HPDE6-E6E7 (cell line): Measurements from ENCODE around the gene KNOP1.

Source experiments
- DNase-seq: peaks from one replicate; pipeline ENCODE4 v3.0.0; 2011; ENCODE audit warnings: missing footprints; ENCODE audit errors: extremely low spot score

KNOP1 gene

DNA sequence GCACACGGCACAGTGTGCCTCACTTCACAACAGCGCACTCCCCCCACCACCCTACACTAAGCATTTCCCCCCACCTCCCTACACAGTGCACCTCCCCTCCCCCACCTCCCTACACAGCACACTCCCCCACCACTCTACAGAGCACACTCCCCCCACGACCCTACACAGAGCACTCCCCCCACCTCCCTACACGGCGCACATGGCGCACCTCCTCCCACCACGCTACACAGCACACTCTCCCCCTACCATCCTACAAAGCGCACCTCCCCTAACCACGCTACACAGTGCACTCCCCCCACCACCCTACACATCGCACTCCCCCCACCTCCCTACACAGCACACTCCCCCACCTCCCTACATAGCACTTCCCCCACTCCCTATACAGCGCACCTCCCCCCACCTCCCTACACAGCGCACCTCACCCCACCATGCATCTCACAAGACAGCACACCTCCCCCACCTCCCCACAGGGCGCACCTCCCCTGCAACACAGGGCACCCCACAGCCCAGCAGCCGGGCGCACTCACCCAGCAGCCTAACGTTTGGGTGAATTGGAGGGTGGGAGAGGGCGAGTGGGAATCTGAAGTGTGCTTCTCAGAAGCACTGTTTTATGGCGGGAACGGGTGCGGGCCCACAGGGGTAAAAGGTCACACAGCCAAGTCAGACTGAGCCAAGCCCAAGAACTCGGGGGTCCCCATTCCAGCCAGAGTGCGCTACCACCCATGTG lies 10.3 kb downstream of the KNOP1 start:
- no peak for DNase-seq

DNA sequence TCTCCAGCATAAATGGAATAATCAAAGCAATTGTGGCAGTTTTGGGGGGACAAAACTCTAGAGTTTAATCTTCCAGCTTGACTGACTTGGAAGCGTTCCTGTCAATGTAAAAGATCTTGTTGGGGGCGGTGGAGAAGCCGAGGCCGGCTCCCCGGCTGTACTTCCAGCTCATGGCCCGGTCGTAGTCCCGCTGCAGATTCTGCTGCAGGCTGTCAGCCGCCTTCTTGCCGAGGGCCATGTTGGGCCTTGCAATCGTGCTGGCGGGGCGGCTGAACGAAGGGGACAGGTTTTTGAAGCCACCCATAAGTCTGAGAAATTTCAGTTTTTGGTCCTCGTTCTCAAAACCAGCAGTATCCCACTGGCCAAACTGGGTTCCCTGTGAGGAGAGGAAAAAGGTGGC lies 11.2 kb downstream of the KNOP1 start:
- DNase-seq: no peak

DNA sequence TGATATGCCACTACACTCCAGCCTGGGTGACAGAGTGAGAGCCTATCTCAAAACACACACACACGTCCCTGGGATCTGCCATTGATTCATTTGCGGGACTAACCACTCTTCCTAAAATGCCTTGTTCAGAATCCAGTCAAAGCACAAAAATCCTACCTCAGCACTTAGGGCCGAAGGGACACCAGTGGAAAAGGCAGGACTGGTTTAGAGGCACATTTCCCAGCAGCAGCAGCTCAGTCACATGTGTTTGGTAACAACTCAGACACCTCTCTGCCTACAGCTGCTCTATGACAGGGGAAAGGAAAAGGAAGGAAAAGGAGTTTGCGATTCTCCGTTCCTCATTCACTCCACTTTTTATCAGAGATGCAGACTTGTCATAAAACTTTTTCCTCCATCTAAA lies 12.2 kb downstream of the KNOP1 start:
- DNase-seq: no peak

DNA sequence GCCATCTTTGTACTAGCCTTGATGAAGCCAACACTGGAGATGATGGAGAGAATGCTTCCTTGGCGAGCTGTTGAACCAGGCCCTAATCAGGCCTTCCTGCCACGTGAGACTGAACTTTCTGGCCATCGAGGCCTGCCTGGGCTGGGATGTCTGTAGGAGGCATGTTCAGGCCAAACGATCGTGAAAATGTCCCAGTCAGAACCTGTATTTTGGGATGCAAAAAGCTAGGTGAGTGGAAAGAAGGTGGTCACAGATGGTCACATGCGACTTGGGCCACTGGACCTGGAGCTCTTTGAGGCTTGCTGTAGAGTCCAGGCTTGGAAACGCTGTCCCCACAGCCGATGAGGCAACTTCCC lies 12.9 kb downstream of the KNOP1 start:
- DNase-seq: no peak

DNA sequence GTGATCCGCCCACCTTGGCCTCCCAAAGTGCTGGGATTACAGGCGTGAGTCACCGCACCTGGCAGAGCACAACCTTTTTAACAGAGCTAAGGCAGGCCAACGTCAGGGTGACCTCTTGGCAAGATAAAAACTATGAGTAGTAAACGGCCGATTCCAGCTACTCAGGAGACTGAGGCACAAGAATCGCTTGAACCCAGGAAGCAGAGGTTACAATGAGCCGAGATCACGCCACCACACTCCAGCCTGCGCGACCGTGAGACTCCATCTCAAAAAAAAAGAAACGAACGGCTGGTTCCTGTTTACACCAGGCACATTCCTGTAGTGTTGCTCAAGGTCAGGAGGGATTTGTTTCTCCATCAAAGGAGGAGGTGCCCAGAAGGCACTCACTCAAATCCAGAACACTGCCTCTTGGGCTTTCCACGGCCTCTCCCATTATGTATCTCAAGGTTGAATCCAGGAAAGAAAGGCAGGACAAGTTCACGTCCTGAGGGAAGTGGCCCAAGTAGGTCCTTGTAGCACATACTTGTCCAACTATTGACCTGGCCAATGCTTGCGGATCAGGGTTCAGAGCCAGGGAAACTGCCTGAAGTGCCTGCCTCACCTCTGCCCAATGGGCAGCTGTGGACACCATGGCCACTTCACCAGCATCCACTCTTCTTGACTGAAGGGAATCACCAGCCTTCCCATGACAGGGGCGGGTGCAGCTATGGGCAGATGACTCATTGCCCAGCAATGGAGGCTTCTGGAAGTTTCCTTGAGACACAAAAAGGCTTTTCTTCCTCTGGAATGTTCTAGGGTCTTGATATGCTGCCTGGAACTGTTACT lies 13.5 kb downstream of the KNOP1 start:
- DNase-seq: no peak

DNA sequence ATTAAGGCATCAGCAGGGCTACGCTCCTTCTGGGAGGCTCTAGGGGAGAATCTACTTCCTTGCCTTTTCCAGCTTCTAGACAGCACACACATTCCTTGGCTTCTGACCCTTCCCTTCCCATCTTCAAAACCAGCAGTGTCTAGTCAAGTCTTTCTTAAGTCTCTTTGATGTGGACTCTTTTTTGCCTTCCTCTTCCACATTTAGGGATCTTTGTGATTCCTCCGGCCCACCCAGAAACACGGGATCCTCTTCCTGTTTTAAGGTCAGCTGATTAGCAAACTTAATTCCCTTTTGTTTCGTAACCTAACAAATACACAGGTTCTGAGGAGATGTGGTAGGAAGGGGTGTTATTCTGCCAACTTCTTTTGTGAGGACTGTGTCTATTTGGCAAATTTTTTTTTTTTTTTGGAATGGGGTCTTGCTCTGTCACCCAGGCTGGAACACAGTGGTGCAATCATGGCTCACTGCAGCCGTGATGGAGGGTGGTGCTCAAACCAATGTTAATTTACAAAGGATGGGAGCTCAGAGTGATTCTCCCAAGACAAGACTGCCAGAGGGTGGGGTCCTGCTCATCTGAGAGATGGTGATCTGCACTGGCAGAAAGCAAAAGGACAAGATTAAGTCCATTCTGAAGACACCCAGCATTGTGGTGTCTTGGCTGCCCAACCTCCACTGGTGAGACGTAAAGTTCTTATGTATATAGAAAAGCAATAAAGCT lies 14.7 kb downstream of the KNOP1 start:
- no peak for DNase-seq

DNA sequence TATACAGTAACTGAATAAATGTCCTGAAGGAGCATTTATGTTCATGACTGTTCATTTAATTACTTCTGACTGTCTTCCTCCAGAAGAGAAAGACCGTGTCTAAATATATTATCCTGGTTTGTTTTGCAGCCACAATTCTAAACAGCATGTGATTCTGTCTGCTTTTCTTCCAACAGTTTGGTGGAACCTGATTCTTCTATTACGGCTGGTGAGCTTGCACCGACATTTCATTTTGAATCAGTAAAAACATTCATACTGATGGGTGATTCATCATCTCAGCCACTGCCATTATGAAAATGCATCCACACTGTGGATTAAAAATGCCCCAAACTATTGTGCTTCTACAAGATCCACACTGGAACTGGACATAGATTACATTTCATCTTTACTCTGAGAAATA lies 16.9 kb downstream of the KNOP1 start:
- DNase-seq: no peak

DNA sequence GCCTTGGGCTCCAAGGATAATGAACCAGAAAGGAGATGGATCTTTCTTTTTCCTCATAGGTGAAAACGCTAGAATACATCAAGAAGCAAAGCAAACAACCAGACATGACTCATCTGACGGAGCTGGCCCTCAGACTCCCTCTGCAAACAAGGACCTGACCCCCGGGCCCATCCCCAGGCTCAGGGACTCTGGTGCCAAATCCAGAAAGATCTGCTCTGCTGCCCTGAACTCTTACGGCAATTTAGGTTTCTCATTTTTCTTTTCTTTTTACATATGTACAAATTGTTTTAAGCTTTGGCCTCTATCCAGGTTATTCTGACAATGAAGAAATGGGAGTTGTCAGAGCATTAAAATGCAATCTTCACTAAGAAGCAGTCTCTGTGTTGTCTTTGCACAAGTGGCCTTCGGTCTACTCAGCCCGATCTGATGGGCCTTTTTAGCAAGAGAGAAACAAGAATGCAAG lies 17.7 kb downstream of the KNOP1 start:
- peak; percentile 63 for DNase-seq

DNA sequence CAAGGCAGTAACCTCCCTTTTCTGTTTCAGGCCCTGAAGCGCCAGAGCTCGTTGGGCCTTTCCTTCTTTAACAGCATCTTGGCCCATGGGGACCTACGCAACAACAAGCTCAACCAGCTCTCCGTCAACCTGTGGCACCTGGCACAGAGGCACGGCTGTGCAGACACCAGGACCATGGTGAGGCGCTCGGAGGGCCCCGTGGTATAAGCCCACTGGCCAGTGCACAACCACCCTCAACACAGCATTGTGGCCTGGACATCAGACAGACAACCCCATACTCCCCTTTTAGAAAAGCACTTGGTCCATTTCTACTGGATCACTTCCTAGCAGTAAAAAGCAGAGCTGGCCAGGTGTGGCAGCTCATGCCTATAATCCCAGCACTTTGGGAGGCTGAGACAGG lies 18.6 kb downstream of the KNOP1 start:
- no peak for DNase-seq

DNA sequence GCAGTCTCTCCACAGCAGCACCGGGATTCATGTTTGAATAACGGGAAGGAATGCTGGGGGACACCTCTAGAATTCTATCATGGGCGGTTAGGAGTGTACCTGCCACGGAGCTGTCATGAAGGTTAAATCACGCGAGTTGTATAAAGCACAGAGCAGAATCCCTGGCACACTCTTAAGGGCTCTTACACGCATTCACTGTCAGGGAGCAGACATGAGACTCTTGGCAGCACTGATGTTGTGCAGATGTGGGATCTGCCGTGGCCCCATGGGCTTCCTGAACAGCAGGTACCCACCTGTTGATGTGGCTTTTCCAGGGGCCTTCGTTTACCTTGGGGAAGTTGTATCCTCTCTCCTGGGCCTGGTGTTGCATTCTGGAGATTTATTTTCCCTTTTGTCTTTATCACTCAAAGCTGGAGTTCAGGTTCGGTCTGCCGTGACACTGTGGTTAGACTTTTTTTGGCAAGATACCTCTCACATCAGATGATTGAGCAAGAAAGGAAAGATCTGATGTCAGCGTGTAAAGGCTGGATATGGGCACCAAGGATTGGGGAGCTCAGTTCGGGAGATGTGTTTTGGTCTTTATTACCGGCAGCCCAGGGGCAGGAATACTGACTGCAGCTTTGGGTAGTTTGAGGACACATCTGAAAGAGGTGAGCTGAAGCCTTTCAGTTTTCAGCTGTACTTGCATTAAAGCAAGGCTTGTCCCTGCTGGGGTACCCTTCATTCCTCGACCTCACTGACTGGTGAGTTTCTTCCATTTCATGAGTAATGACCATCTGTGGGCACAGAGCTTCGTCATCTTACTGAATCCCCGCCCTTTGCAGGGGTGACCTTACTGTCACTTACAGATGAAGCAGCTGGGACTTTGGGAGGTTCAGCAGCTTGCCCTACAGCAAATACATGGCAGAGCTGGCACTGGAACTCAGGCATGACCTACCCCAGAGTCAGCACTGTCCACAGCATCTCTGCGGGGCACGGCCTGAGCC lies 19.3 kb downstream of the KNOP1 start:
- DNase-seq: no peak

DNA sequence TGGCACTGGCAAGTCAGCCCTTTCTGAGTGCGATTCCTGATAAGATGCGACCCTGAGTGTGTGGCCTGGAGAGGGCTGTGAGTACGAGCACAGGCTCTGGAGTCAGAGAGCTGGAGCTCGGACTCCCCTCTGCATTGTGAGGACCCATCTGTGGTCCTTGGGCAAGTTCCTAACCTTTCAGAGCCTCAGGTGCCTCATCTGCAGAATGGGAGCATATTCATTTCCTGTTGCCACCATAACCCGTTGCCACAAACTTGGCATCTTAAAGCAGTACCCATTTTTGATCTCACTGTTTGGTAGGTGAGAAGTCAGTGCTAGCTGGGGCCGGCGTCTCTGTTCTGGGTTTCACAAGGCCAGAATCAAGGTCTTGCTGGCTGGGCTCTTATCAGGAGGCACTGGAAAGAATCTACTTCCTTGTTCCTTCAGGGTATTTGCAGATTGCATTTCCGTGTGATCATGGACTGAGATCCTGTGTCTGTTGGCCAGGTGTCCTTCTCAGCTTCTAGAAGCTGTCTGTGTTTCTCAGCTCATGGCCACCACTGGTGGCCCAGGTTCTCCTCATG lies 20.2 kb downstream of the KNOP1 start:
- DNase-seq: no peak

DNA sequence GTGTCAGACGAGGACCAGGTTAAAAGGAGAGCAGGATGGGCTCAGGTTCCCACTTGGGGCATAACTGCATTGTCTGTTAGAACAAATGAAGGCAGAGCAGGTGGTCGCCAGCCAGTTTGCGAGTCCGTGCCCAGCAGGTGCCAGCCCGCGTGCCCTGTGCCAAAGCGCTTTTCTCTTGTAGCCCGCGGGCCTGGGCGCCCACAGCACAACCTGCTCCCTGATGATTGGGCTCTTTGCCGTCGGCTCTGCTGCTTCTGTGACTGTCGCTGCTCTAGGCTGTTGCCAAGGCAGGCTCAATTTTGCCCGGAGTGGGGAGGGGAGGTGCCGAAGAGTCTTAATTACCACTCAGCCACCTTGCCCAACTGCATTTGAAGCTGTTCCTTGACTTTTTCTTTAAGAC lies 21.1 kb downstream of the KNOP1 start:
- no peak for DNase-seq

DNA sequence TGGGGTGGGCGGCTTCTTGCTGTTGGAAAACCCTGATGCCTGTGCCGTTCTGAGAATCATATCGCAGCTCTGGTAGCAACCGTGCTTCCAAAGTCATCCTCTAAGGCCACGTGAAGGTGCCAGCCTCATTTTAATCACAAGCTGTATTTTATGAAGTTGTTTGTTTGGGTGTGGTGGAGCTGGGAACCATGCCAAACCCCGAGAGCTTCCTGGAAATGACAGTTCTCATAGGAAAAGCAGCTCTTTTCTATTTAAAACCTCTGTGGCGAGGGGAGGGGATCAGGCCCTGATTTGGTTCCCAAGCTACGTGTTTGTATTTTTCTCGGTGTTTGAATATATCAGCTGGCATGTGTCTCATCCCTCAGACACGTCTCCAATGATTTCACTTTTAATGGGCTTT lies 21.7 kb downstream of the KNOP1 start:
- peak; percentile 39 for DNase-seq

DNA sequence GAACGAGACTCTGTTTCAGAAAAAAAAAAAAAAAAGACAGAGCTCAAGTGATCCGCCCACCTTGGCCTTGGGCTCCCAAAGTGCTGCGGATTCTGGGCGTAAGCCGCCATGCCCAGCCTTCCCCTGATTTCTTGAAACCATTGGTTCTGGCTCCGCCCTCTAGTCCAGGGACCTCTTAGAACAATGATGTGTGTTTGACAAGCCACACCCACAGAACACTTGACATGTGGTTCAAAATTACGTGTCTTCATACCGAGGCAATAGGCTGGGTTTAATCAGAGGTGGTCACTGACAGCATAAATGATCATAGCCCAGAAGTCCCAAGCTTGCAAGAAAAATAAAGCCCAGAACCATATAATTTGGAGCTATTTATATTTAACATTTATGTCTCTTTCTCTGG lies 23.0 kb downstream of the KNOP1 start:
- no peak for DNase-seq

DNA sequence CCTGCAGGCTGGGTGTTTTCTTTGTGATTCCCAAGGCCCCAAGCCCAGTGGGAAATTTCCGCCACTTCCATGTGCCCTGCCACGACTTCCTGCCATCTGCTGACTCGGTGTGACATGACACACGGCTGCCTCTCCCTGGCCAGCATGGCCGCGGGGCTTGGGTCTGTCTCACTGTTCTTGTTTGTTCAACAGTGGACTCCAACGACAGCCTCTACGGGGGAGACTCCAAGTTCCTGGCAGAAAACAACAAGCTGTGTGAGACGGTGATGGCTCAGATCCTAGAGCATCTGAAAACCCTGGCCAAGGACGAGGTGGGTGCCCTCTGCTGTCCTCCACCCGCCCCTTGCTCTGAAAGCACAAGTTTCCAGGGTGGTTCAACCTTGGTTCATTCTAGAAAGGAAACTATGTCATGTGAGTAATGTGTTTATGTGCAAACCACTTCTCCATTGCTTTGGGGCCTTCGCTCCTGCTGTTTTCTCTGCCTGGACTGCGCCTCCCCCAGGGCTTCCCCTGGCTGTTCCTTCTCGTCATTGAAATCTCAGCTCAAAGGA lies 26.8 kb downstream of the KNOP1 start:
- no peak for DNase-seq

DNA sequence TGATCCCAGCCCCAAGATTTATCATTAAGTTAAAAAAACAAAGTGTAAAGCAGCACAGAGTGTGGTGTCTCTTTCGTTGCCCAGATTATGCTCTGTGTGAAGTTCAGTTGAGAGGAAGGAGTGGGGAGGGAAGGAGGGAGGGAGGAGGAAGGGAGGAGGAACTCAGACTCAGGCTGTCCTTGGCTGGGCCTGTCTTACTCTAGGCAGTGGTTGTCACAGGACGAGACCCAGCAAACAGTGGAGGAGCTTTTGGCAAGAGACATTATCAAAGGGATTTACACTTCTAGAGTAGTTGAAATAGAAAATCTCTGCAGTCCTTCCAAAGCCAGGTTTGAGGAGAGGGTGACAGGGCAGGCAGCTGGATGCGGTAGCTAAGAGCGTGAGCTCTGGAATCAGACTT lies 27.8 kb downstream of the KNOP1 start:
- DNase-seq: no peak

DNA sequence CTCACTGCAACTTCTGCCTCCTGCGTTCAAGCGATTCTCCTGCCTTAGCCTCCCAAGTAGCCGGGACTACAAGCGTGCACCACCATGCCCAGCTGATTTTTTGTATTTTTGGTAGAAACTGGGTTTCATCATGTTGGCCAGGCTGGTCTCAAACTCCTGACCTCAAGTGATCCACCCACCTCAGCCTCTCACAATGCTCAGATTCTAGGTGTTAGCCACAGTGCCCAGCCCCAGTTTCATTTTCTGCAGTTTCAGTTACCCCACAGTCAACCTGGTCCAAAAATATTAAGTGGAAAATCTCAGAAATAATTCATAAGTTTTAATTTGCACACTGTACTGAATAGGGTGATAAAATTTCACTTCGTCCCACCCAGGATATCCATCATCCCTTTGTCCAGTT lies 28.7 kb downstream of the KNOP1 start:
- no peak for DNase-seq

DNA sequence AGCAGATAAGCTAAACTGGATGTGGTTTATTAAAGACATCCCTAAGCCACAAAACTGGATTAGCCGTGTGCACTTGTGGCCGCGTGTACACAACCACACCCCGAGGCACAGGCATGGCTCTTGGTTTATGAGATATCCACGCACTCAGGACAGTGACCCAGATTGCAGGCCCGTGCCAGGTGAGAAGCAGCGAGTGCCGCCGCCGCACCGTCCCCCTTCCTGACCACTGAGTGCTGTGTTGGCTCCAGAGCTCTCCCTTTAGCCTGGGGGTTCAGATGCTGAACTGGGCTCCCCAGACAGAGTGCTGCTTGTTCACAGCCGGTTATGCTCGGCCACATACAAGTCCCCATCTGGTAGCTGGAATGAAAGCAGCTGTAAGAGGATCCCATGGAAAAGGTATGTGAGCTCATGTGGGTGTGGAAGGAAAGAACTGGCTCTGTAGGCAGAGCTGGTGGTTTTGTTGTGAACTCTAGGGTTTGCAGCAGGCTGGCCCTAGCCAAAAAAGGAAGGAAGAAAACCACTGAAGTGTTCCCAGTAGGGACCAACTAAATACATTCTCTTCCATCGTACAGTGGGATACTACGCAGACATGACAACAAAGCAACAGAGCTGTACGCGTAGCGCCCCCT lies 29.5 kb downstream of the KNOP1 start:
- no peak for DNase-seq

DNA sequence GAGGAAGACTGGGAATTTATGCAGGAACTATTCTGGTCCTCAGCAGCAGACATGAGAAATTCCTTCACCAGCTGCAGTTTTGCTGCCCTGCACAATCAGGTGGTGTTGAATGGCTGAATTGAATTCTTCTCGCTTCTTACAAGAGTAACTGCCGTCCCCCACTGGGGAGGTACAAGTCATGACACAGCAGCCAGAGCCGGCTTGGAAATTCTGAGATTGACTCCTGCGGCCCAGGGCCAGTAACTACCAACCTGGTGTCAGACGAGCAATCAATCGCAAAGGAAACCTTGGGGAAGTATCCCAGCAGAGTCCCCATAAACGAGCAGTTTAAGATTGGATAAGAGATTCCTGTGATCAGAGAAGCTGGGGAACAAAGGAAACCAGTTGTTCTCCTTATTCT lies 30.7 kb downstream of the KNOP1 start:
- no peak for DNase-seq

DNA sequence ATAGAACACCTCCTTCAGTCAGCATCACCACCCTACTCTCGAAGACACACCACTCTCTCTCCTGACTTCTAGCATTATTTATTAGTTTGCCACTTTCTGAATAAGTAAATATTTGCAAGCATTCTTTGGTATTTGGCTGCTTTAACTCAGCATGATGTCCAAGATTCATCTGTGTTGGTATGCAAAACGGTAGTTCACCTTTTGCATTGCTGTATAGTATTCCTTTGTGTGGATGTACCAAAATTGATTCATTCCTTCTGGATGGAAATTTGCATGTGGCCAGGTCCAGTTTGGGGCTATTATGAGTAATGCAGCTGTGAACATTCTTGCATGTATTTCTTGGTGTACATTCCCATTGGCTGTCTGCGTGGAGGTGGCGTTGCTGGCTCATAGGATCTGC lies 32.9 kb downstream of the KNOP1 start:
- no peak for DNase-seq
